ENCODE measurements around the gene RASSF6.

Gene RASSF6

GRCh38 chr4:73589887-73590801, 30.1 kb downstream of the RASSF6 start:
- no peak overlapping the region for H3K27ac ChIP-seq
- TF ChIP-seq, protein P1, sequence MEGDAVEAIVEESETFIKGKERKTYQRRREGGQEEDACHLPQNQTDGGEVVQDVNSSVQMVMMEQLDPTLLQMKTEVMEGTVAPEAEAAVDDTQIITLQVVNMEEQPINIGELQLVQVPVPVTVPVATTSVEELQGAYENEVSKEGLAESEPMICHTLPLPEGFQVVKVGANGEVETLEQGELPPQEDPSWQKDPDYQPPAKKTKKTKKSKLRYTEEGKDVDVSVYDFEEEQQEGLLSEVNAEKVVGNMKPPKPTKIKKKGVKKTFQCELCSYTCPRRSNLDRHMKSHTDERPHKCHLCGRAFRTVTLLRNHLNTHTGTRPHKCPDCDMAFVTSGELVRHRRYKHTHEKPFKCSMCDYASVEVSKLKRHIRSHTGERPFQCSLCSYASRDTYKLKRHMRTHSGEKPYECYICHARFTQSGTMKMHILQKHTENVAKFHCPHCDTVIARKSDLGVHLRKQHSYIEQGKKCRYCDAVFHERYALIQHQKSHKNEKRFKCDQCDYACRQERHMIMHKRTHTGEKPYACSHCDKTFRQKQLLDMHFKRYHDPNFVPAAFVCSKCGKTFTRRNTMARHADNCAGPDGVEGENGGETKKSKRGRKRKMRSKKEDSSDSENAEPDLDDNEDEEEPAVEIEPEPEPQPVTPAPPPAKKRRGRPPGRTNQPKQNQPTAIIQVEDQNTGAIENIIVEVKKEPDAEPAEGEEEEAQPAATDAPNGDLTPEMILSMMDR (IDR thresholded peaks at IDR 0.05): no peak
- no peak for TF ChIP-seq ZFX (IDR thresholded peaks at IDR 0.05; ENCODE audit: borderline replicate concordance)

GRCh38 chr4:73589261-73589847, 30.9 kb downstream of the RASSF6 start:
- H3K27ac ChIP-seq: no peak overlapping the region
- TF ChIP-seq ZFX (IDR thresholded peaks at IDR 0.05; ENCODE audit: borderline replicate concordance): no peak
- TF ChIP-seq, protein P1 (IDR thresholded peaks at IDR 0.05): no peak

- H3K27ac ChIP-seq: no peak overlapping the region
- TF ChIP-seq ZFX (IDR thresholded peaks at IDR 0.05; ENCODE audit: borderline replicate concordance): no peak
- TF ChIP-seq, protein P1 (IDR thresholded peaks at IDR 0.05): no peak
Observed at GRCh38 chr4:73588613-73589012, 31.6 kb downstream of the RASSF6 start.

- TF ChIP-seq, protein P1 (IDR thresholded peaks at IDR 0.05): no peak
- no peak for TF ChIP-seq ZFX (IDR thresholded peaks at IDR 0.05; ENCODE audit: borderline replicate concordance)
- no peak overlapping the region for H3K27ac ChIP-seq
Observed at GRCh38 chr4:73586666-73587065, 33.6 kb downstream of the RASSF6 start.

DNA sequence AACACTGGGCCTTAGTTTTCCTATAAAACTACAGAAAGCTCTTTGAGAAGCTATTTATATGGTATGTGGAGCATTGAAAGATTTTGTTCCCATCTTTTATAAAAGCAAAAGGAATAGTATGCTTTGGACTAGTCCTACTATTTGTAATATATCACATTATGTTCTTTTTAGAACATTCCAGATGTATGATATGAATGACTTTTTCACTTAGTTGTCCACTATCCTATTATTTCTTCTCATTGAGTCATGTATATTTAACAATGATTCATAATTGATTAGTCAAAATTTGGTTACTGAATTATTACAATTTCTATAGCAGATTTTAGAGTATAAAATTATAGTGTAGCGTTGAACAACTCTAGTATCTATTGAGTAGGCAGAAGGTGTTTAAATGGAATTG, 34.2 kb downstream of the RASSF6 start:
- TF ChIP-seq, protein P1 (IDR thresholded peaks at IDR 0.05): no peak
- TF ChIP-seq ZFX (IDR thresholded peaks at IDR 0.05; ENCODE audit: borderline replicate concordance): no peak
- no peak overlapping the region for H3K27ac ChIP-seq

- no peak for TF ChIP-seq ZFX (IDR thresholded peaks at IDR 0.05; ENCODE audit: borderline replicate concordance)
- TF ChIP-seq, protein P1 (IDR thresholded peaks at IDR 0.05): no peak
- no peak overlapping the region for H3K27ac ChIP-seq
Observed at GRCh38 chr4:73585345-73585744, 34.9 kb downstream of the RASSF6 start.

DNA sequence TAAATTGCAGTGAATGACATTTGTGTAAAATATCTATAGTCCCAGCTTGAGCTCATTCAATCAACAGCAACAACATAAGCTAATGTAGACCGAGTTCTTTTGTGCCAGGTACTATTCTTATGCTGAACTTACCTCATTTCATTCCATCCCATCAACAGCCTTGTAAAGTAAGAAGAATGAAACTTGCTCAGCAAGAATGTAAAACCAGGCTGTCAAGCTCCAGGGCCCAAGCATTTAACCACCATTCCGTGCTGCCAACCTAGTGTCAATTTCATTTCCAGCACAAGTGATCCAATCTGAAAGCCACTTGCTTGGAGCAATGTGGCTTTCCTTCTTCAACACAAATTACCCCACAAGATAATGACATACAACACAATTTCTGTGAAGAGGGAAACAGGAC, 36.6 kb downstream of the RASSF6 start:
- H3K27ac ChIP-seq: no peak overlapping the region
- TF ChIP-seq, protein P1 (IDR thresholded peaks at IDR 0.05): no peak
- TF ChIP-seq ZFX (IDR thresholded peaks at IDR 0.05; ENCODE audit: borderline replicate concordance): no peak
